ENCODE results near the gene NOS3.
A peak's percentile ranks its signal among the peaks of the same experiment; 100 is the strongest.

Gene NOS3

GRCh38 chr7:150952331-150953050 lies 38.3 kb upstream of the NOS3 start:
- no peak for DNase-seq (ENCODE audit: low spot score)

GRCh38 chr7:150953061-150953997 lies 37.5 kb upstream of the NOS3 start:
- no peak for DNase-seq (ENCODE audit: low spot score)

DNA sequence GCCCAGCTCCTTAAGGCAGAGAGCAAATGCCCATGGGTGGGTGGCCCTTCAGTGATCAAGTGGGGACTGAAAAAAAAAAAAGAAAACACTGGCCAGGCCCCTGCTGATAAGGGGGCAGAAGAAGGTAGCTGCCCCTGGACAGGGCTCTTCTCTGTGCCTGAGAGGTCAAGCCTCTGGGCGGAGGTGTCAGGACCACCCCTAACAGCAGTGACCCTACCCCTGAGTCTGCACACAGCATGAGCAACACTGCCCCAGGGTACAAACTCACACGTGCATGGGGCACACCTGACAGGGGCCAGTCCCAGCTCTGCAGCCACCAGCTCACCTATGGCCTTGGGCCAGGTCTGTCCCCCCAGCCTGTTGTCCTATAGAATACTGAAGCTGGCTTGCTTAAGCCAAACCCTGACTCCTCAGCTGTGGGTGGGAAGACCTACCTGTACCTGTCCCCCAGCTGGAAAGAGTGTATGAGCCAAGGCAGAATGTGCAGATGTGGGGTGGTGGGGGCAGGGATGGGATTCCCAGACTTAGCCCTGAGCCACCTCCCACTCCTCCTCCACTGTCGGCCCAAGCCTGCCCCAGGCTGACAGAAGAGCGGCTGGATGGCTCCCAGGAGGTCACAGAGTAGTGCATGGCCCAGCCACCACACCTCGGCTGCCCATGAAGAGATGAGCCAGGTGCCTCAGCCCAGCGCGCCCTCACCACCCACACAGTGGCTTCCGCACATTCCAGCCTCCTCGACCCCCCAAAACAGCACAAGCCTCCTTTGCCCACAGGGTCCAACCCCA lies 36.4 kb upstream of the NOS3 start:
- DNase-seq (ENCODE audit: low spot score) = no peak

DNA sequence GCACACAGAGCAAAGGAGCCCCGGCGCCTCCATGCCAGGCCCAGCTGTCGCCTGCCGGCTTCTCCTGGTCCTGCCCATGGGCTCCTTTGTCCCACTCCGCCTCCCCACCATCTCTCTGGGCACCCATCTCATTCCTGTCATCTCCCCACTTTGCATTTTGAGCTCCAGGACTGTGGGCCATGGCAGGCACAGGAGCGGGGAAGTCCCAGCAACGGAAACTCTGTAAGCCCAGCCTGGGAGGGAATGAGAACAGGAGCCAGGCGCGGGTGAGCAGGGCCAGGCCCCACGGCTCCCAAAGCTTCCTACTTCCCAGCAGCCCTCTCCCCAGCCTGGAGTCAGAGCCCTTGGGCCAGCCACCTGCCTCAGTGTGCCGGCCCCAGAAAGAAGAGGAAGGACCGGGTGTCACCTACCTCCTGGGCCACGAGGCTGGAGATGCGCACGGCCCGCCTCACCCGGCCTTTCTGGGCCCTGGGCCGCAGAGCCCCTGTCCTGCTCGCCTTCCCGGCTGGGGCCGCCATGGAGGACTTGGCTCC lies 35.8 kb upstream of the NOS3 start:
- DNase-seq (ENCODE audit: low spot score) = no peak

- peak; percentile 76 for DNase-seq (ENCODE audit: low spot score)
Observed at GRCh38 chr7:150955519-150956394, 35.1 kb upstream of the NOS3 start.

DNA sequence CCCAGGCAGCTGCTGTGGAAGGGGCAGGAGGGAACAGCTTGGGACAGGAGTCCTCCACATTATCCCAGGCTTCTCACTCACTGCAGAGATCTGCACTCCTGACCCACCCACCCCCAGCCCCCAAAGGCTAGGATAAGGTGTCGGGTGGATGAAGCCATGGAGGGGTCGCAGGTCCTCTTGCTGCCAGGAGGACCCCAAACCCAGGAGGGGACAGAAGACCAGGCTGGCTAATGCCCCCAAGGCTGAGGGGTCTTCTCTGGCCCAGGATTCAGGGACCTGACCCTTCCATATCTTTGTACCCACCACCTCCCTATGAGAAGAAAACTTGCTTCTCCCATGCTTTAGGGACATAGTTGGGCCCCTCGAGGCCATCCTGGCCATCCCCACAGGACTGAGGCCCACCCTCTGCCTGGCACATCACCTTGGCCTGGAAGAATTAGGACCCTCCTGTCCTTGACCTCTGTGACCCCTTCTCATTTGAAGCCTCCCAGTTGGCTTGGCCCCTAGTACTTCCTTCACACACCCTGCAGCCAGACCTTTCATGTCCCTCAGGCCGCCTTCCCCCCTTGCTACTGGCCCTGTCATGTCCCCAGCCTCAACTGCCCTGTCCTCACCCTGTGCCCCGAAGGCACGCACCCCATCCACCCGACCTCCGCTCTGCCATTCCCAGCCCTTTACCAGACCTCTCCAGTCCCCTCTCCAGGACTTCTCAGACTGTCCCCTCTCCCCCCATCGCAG lies 34.3 kb upstream of the NOS3 start:
- DNase-seq (ENCODE audit: low spot score) = no peak

- DNase-seq (ENCODE audit: low spot score) = no peak
Observed at GRCh38 chr7:150957133-150958020, 33.4 kb upstream of the NOS3 start.

DNA sequence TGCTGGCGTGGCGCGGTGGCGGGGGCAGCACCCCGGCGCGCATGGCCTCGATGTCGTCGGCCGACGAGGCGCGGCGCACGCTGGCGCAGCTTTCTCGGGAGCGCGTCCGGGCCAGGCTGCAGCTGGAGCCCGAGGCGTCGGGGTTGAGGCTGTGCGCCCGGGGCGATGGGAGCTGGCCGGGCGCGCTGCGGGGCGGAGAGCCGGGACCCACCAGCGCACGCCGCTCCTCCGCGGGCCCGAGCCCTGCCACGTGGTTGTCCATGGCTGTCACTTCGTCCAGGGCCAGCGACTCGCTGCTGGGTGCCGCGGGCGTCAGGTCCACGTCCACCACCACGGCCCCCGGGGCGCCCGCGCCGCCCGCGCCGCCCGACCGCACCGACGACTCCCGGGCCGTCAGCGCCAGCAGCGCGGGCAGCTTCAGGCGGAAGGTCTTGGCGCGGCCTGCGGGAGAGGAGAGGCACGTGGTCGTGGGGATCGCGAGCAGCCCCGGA lies 32.7 kb upstream of the NOS3 start:
- DNase-seq (ENCODE audit: low spot score) = no peak

GRCh38 chr7:150958597-150958996 lies 32.2 kb upstream of the NOS3 start:
- DNase-seq (ENCODE audit: low spot score) = no peak

GRCh38 chr7:150959081-150959480 lies 31.7 kb upstream of the NOS3 start:
- no peak for DNase-seq (ENCODE audit: low spot score)

DNA sequence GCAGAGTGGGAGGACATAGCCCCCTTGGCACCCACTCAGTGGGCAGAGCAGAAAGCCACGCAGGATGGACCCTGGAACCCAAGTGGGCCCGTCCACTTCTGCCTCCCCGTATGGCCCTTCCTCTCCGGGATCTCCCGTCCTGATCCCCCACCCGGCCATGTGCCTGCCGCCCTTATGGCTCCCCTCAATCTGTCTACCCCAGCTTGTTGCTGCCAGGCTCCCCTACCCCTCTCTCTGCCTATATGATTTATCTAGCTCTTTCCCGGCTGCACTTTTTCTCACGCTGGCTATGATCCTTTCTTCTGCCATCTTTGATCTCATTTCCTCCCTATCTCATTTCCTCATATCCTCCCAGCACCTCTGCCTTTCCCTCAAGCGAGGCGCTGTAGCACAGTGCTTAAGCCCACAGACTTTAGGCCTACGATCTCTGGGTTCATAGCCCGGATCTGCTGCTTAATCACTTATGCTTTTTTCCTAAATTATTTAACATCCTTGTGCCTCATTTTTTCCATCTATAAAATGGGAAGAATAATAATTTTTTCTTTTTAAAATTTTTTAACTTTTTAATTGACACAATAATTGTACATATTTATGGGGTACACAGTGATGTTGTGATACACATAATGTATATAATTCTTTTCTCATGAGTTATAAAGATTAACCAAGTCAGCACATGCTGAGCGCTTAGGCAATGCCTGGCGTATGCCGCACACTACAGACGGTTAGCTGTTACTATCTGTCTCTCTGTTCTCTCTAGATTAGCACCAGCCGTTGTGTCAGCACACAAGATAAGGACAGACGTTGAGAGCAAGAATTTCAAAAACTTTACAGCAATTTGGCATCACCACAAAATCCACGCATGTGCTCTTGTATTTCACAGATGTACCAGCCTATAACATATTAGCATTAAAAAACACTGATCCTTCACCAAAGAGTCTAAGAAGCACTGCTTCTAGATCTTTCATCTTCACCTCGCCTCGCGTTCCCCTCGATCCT lies 30.8 kb upstream of the NOS3 start:
- DNase-seq (ENCODE audit: low spot score) = no peak

DNA sequence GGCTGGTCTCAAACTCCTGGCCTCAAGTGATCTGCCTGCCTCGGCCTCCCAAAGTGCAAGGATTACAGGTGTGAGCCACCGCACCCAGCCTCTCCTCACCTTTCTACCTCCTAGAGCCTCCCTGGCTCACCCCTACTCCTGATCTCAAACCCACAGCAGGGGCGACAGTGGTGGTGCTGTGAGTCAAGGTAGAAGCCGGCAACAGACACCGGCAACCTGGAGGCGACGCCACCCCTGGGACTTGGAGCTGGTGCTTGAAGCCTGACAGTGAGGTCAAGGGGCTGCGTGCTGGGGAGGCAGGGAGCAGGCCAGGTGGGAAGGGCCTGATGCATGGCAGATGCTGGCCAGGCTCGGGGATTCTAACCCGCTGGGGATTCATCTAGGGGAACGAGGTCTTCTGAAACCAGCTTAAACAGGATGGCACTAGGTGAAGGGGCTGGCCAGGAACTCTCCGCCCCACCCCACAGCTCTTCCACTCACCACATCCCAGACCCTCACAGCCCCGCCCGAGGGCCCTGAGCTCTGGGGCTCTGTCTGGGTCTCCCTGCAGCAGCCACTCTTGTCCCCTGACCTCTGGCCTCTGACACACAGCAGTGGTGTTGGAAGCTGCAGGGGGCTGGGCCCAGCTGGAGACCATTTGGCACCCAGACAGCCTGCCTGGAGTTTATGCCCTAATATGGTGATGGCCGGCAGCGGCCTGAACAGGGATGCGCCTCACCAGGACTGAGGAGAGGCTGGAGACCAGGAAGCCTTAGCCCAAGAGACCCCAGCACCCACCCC lies 29.1 kb upstream of the NOS3 start:
- no peak for DNase-seq (ENCODE audit: low spot score)

- no peak for DNase-seq (ENCODE audit: low spot score)
Observed at GRCh38 chr7:150962290-150962552, 28.6 kb upstream of the NOS3 start.

DNA sequence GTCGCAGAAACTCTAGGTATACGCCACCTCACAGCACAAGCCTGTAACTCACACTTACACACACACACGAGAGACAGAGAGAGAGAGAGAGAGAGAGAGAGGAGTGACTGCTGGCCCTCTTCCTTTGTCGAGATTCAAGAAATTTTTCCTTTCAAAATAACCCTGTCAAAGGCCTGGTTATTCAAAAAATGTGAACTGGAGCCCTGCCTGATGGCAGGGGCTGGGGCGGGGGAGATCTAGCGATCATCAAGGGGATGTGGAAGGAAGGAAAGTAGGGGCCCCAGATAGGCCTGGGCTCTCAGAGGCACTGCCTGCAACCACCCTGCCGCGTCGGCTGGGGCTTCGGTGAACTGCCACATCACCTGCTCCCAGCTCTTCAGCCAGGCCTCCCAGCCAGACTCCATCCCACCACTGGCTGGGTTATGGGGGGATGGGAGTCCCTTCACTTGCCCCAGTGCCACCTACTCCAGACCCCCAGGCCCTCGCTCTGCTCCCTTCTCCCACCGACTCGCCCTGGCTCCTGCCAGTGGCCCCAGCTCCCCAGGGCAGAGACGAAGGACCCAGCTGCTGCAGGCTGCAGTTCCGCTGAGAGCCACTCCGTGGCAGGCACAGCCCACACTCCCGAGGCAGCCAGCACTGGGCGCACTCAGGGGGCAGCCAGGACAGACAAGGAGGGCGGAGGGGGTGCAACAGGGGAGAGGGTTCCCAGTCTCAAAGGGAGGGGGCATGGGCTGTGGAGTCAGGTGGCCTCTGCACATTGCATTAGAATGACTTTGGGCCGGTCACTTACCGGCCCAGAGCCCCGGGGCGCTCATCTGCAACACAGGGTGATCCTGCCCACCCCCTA lies 28.0 kb upstream of the NOS3 start:
- DNase-seq (ENCODE audit: low spot score) = peak; percentile 85

DNA sequence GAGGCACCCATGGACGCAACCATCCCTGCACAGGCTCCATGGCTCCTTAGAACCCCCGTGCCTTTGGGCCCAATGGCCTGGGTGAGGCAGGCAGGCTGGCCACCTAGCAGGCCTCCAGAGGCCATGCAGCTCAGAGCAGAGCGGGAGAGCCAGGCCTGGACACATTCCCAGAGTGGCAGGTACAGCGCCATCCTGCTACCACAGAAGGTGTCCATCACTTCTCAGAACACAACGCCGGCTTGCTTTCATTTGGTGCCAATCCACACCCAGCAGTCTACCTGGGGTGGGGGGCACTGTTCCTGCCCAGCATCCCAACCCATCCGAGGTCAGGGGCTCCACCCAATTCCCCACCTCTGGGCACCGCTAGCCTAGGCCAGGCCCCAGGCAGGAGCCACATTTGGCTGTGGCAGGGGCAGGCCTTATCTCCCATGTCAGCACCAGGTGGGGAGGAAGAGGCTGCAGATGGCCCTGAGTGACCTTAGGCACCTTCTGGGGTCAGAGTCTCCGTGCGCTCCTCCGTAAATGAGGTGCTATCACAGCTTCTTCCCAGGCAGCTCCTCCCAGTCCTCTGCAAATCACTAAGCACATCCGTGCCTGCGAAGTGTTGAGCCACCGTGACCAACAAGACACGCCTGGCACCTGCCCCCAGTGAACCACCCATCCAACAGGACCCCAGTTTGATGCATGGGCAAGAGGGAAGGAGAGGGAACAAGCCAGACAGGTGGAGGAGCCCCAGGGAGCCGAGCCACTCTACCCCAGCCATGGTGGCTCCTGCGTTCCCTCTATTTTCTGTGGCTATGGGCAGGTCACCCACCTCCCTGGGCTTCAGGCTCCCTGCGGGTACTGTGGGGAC lies 26.9 kb upstream of the NOS3 start:
- DNase-seq (ENCODE audit: low spot score) = no peak
